Caco-2 (cell line): ENCODE data around the gene SLC13A5. TPM values are rescaled to one million over a fixed set of nuclear protein-coding genes. Genes with fewer than 3 reads are reported as not detected.

Source experiments
- BruUV-seq: library from RNA; stranded (reverse); fragments of 400-500 nt; replicated peaks from 2 replicates; lab custom pipeline; 2021; lab: Mats Ljungman, UMichigan
- CTCF ChIA-PET: fragments of 300-600 bp; sonication (Branson Sonifier 250); formaldehyde crosslinking; loops from one replicate; lab custom pipeline; 2022; ENCODE audit warnings: antibody characterized with exemption; lab: Charles Lee
- POLR2A ChIA-PET: fragments of 300-600 bp; sonication (Branson Sonifier 250); formaldehyde crosslinking; loops from one replicate; lab custom pipeline; 2022; ENCODE audit warnings: antibody characterized with exemption; lab: Charles Lee
- DNase-seq, 2 experiments: peaks; one replicate each; pipeline versions ENCODE4 v3.0.0 to v3.0.0-alpha.2; 2020 to 2022
- H3K27me3 ChIP-seq: replicated peaks from 2 replicates; pipeline ENCODE4 v1.6.0; 2011; ENCODE audit warnings: low read length; ENCODE audit not compliant: control insufficient read depth, insufficient read depth
- H3K36me3 ChIP-seq: 2 replicates; pipeline ENCODE4 v1.5.1; 2011; ENCODE audit warnings: low read length; ENCODE audit not compliant: control insufficient read depth, insufficient read depth
- H3K4me1 ChIP-seq: fragments of 250-450 bp; sonication (Bioruptor Pico); 2 replicates; pipeline ENCODE4 v1.5.1; 2020; ENCODE audit warnings: mild to moderate bottlenecking
- H3K4me3 ChIP-seq: 2 replicates; pipeline ENCODE4 v1.5.1; 2011; ENCODE audit warnings: low read depth, mild to moderate bottlenecking, control low read depth, low read length
- H3K9me3 ChIP-seq: fragments of 250-450 bp; sonication (Bioruptor Pico); 2 replicates; pipeline ENCODE4 v1.5.1; 2020; ENCODE audit warnings: mild to moderate bottlenecking, moderate library complexity
- H3K27ac Mint-ChIP-seq: one replicate; pipeline ENCODE4 v1.8.0; 2022; ENCODE audit warnings: mixed read lengths; ENCODE audit not compliant: unreplicated experiment
- H3K27me3 Mint-ChIP-seq: one replicate; pipeline ENCODE4 v1.8.0; 2022; ENCODE audit warnings: mixed read lengths; ENCODE audit not compliant: insufficient read depth, unreplicated experiment
- H3K36me3 Mint-ChIP-seq: one replicate; pipeline ENCODE4 v1.8.0; 2022; ENCODE audit warnings: mild to moderate bottlenecking, mixed read lengths; ENCODE audit not compliant: insufficient read depth, unreplicated experiment
- H3K4me1 Mint-ChIP-seq: one replicate; pipeline ENCODE4 v1.8.0; 2022; ENCODE audit warnings: low read depth, mixed read lengths; ENCODE audit not compliant: unreplicated experiment
- H3K4me3 Mint-ChIP-seq: one replicate; pipeline ENCODE4 v1.8.0; 2022; ENCODE audit warnings: mild to moderate bottlenecking, moderate library complexity, mixed read lengths; ENCODE audit not compliant: unreplicated experiment
- H3K9me3 Mint-ChIP-seq: one replicate; pipeline ENCODE4 v1.8.0; 2022; ENCODE audit warnings: mixed read lengths; ENCODE audit not compliant: unreplicated experiment
- intact Hi-C: fragments of 100-400 bp; cut with micrococcal nuclease; formaldehyde crosslinking; loops from one replicate; pipeline ENCODE4 v1.10.0; 2022; ENCODE audit not compliant: unreplicated experiment
- total RNA-seq: library from RNA; stranded (reverse); gene quantifications from 2 replicates; pipeline ENCODE4 v1.2.3, GENCODE V29; 2022
- TF ChIP-seq, protein P1 (sequence below), 2 experiments: fragments of 200-600 bp in 1 of 2; IDR thresholded peaks; 1 replicate in 1 of 2; 2 replicates in 1 of 2; pipeline versions ENCODE4 v1.5.1 to v1.8.0; 2011 to 2022; ENCODE audit warnings: antibody characterized with exemption in 1 of 2, control low read depth in 1 of 2, inconsistent platforms in 1 of 2, low read depth in 1 of 2, low read length in 1 of 2, mild to moderate bottlenecking in 1 of 2, moderate library complexity in 1 of 2; ENCODE audit not compliant: insufficient read depth in 1 of 2, severe bottlenecking in 1 of 2, unreplicated experiment in 1 of 2

Gene SLC13A5
- total RNA-seq, 1 experiment from 2014 or later, result 0.11 TPM

DNA sequence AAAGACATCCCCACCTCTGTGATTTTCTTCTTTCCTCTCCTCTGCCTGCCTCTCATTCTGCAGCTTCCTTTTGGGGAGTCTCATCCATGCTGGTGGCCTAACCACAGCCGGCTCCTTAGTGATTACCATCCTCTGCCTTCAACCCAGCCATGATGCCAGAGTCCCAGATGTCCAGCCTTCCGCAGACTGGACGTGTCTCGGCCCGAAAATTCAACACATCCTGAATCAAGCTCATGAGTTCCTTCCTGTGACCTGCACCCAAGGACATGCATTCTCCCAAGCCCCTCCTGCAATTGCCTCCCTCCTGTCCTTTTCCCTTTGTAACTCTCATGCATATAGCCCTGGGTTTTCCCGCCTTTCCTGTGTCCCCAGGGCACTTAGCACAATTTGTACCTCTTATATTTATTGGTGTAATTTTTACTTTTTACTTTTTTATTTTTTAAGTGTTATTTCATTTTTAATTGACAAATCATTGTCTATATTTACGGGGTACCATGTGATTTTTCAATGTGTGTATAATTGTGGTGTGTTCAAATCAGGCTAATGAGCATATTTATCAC is 1.2 kb upstream of the SLC13A5 start:
- Histone ChIP-seq H3K36me3 (no peaks in the 10 kb centered on the region), H3K27me3 (no peaks in the 10 kb centered on the region), H3K4me3 (no peak overlapping the region), H3K4me1 (no peaks in the 10 kb centered on the region), H3K9me3 (no peaks in the 10 kb centered on the region)
- no peaks in the 10 kb centered on the region for H3K36me3 Mint-ChIP-seq
- H3K4me3 Mint-ChIP-seq, result no peak overlapping the region
- ChIA-PET CTCF (no interaction called here), POLR2A (no interaction called here)
- no peak overlapping the region for H3K27ac Mint-ChIP-seq
- no peak for DNase-seq
- no TSS peak for BruUV-seq
- TF ChIP-seq, protein P1, sequence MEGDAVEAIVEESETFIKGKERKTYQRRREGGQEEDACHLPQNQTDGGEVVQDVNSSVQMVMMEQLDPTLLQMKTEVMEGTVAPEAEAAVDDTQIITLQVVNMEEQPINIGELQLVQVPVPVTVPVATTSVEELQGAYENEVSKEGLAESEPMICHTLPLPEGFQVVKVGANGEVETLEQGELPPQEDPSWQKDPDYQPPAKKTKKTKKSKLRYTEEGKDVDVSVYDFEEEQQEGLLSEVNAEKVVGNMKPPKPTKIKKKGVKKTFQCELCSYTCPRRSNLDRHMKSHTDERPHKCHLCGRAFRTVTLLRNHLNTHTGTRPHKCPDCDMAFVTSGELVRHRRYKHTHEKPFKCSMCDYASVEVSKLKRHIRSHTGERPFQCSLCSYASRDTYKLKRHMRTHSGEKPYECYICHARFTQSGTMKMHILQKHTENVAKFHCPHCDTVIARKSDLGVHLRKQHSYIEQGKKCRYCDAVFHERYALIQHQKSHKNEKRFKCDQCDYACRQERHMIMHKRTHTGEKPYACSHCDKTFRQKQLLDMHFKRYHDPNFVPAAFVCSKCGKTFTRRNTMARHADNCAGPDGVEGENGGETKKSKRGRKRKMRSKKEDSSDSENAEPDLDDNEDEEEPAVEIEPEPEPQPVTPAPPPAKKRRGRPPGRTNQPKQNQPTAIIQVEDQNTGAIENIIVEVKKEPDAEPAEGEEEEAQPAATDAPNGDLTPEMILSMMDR (IDR thresholded peaks at IDR 0.05; ENCODE audit: insufficient read depth in 1 of 2, low read depth in 1 of 2, low read length in 1 of 2, severe bottlenecking in 1 of 2, unreplicated experiment in 1 of 2), result no peak
- H3K27me3 Mint-ChIP-seq, result no peaks in the 10 kb centered on the region
- H3K4me1 Mint-ChIP-seq, result no peaks in the 10 kb centered on the region
- no peaks in the 10 kb centered on the region for H3K9me3 Mint-ChIP-seq
- intact Hi-C loops, result loop anchor here (5.0 kb wide), 1 partner anchor 47 kb away; no protein-coding TSS in a partner anchor

DNA sequence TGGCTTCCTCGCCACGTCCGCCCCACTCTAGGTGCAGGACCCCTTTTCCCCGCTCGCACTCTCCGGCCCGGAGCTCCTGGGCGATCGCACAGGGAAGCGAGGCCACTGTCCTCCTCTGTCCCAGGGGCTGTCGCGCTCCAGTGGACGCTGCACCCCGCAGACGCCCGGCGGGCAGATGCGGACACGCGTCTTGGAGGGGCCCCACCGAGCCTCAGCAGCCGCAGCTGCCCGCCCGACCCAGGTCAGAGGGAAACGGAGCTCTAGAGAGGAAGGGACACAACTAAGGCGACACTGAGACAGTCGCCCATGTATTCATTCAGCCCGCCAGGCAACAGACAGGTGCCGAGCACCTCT is 726 bp upstream of the SLC13A5 start:
- Histone ChIP-seq H3K27me3 (no peaks in the 10 kb centered on the region), H3K36me3 (no peaks in the 10 kb centered on the region), H3K4me1 (no peaks in the 10 kb centered on the region), H3K9me3 (no peaks in the 10 kb centered on the region), H3K4me3 (no peak overlapping the region)
- Mint-ChIP-seq H3K36me3 (no peaks in the 10 kb centered on the region), H3K4me1 (no peaks in the 10 kb centered on the region), H3K4me3 (no peak overlapping the region), H3K9me3 (no peaks in the 10 kb centered on the region), H3K27me3 (no peaks in the 10 kb centered on the region), H3K27ac (no peak overlapping the region)
- BruUV-seq, result no TSS peak
- CTCF ChIA-PET, result no interaction called here
- TF ChIP-seq, protein P1 (IDR thresholded peaks at IDR 0.05; ENCODE audit: insufficient read depth in 1 of 2, low read depth in 1 of 2, low read length in 1 of 2, severe bottlenecking in 1 of 2, unreplicated experiment in 1 of 2), result no peak
- intact Hi-C loops, result loop anchor here (5.0 kb wide), 1 partner anchor 47 kb away; no protein-coding TSS in a partner anchor
- DNase-seq, result no peak
- POLR2A ChIA-PET, result no interaction called here

DNA sequence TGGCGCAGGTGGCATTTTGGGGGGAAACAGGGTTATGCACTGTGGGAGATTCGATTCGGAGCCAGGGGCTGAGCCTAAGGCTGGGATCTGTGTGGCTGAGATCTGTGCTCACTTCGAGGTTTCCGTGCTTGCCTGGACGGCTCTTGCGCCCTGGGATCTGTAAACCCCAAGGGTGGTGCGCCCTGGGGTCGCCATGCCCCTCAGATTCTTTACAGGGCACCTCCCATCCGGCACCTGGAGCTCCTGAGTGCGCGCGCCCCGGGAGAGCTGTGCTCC is 377 bp downstream of the SLC13A5 start:
- Histone ChIP-seq H3K4me3 (no peak overlapping the region), H3K4me1 (no peaks in the 10 kb centered on the region), H3K27me3 (no peaks in the 10 kb centered on the region), H3K36me3 (no peaks in the 10 kb centered on the region), H3K9me3 (no peaks in the 10 kb centered on the region)
- ChIA-PET CTCF (interaction anchor here (0.7 kb wide), 1 partner anchor 52 kb away, joined by 3 read pairs; no protein-coding TSS in a partner anchor), POLR2A (no interaction called here)
- Mint-ChIP-seq H3K9me3 (no peaks in the 10 kb centered on the region), H3K27me3 (no peaks in the 10 kb centered on the region), H3K4me1 (no peaks in the 10 kb centered on the region), H3K27ac (no peak overlapping the region), H3K36me3 (no peaks in the 10 kb centered on the region), H3K4me3 (no peak overlapping the region)
- no TSS peak for BruUV-seq
- DNase-seq, result no peak
- TF ChIP-seq, protein P1 (IDR thresholded peaks at IDR 0.05; ENCODE audit: insufficient read depth in 1 of 2, low read depth in 1 of 2, low read length in 1 of 2, severe bottlenecking in 1 of 2, unreplicated experiment in 1 of 2), result no peak
- intact Hi-C loops, result loop anchor here (5.0 kb wide), 1 partner anchor 45 kb away; no protein-coding TSS in a partner anchor
